Measurements from ENCODE around the gene FADS2. TPM values are rescaled to one million over a fixed set of nuclear protein-coding genes. Genes with fewer than 3 reads are reported as not detected.
A peak's percentile ranks its signal among the peaks of the same experiment; 100 is the strongest.

FADS2 gene
- total and polyA plus RNA-seq, 2 of the 13 experiments (the other 11 are each of a cell fraction or from before 2014, with no cell fraction given), result 90.1 to 124 TPM

DNA sequence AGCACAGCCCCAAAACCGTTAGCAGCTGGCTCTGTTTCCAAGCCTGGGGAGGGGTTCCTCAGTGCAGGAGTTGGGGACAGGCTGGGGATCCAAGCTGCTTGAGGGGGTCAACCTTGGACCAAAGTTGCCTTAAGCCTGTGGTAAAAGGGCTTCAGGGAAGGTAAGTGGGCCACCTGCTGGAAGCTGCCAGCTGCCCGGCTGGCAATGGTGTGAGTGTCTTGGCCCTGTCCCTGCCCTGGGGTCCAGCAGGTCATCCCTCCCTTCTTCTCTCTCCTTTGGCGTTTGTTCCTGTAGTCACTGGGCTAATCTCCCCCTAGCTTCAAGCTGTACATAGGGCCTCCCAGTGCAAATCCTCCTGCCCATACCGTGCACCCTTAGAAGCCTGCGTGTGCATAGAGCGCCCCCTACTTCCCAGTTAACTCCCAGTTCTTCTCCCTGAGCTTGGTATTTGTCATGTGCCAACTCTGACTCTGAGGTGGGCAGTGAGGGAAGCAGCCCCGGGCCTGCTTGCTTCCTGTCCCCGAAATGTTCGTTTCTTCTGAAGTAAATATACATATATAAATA, 40.1 kb upstream of the FADS2 start (continued):
- TF ChIP-seq, protein P1, sequence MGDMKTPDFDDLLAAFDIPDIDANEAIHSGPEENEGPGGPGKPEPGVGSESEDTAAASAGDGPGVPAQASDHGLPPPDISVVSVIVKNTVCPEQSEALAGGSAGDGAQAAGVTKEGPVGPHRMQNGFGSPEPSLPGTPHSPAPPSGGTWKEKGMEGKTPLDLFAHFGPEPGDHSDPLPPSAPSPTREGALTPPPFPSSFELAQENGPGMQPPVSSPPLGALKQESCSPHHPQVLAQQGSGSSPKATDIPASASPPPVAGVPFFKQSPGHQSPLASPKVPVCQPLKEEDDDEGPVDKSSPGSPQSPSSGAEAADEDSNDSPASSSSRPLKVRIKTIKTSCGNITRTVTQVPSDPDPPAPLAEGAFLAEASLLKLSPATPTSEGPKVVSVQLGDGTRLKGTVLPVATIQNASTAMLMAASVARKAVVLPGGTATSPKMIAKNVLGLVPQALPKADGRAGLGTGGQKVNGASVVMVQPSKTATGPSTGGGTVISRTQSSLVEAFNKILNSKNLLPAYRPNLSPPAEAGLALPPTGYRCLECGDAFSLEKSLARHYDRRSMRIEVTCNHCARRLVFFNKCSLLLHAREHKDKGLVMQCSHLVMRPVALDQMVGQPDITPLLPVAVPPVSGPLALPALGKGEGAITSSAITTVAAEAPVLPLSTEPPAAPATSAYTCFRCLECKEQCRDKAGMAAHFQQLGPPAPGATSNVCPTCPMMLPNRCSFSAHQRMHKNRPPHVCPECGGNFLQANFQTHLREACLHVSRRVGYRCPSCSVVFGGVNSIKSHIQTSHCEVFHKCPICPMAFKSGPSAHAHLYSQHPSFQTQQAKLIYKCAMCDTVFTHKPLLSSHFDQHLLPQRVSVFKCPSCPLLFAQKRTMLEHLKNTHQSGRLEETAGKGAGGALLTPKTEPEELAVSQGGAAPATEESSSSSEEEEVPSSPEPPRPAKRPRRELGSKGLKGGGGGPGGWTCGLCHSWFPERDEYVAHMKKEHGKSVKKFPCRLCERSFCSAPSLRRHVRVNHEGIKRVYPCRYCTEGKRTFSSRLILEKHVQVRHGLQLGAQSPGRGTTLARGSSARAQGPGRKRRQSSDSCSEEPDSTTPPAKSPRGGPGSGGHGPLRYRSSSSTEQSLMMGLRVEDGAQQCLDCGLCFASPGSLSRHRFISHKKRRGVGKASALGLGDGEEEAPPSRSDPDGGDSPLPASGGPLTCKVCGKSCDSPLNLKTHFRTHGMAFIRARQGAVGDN (CRISPR knock-in tag; IDR thresholded peaks at IDR 0.05), result peak; percentile 47
- TF ChIP-seq ZNF549 (CRISPR knock-in tag; IDR thresholded peaks at IDR 0.05) (no peak), KLF6 (CRISPR knock-in tag; IDR thresholded peaks at IDR 0.05) (no peak), IRX3 (CRISPR knock-in tag; IDR thresholded peaks at IDR 0.05; ENCODE audit: borderline replicate concordance, low read depth) (no peak), FOXA1 (IDR thresholded peaks at IDR 0.05) (no peak), FOXA1 (CRISPR knock-in tag; IDR thresholded peaks at IDR 0.05) (no peak)
- TF ChIP-seq, protein P2, sequence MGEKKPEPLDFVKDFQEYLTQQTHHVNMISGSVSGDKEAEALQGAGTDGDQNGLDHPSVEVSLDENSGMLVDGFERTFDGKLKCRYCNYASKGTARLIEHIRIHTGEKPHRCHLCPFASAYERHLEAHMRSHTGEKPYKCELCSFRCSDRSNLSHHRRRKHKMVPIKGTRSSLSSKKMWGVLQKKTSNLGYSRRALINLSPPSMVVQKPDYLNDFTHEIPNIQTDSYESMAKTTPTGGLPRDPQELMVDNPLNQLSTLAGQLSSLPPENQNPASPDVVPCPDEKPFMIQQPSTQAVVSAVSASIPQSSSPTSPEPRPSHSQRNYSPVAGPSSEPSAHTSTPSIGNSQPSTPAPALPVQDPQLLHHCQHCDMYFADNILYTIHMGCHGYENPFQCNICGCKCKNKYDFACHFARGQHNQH (CRISPR knock-in tag; IDR thresholded peaks at IDR 0.05), result 0 out of 2 replicates have a peak, but pooled peaks have one; percentile 32
- TF ChIP-seq, protein P3, sequence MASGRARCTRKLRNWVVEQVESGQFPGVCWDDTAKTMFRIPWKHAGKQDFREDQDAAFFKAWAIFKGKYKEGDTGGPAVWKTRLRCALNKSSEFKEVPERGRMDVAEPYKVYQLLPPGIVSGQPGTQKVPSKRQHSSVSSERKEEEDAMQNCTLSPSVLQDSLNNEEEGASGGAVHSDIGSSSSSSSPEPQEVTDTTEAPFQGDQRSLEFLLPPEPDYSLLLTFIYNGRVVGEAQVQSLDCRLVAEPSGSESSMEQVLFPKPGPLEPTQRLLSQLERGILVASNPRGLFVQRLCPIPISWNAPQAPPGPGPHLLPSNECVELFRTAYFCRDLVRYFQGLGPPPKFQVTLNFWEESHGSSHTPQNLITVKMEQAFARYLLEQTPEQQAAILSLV (CRISPR knock-in tag; IDR thresholded peaks at IDR 0.05; ENCODE audit: borderline replicate concordance), result peak; percentile 41; the same call in 1 of the 2 replicates
- TF ChIP-seq, protein P4, sequence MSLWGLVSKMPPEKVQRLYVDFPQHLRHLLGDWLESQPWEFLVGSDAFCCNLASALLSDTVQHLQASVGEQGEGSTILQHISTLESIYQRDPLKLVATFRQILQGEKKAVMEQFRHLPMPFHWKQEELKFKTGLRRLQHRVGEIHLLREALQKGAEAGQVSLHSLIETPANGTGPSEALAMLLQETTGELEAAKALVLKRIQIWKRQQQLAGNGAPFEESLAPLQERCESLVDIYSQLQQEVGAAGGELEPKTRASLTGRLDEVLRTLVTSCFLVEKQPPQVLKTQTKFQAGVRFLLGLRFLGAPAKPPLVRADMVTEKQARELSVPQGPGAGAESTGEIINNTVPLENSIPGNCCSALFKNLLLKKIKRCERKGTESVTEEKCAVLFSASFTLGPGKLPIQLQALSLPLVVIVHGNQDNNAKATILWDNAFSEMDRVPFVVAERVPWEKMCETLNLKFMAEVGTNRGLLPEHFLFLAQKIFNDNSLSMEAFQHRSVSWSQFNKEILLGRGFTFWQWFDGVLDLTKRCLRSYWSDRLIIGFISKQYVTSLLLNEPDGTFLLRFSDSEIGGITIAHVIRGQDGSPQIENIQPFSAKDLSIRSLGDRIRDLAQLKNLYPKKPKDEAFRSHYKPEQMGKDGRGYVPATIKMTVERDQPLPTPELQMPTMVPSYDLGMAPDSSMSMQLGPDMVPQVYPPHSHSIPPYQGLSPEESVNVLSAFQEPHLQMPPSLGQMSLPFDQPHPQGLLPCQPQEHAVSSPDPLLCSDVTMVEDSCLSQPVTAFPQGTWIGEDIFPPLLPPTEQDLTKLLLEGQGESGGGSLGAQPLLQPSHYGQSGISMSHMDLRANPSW (CRISPR knock-in tag; IDR thresholded peaks at IDR 0.05; ENCODE audit: borderline replicate concordance), result no peak

Measured in HepG2 (cell line).